Hematopoietic multipotent progenitor cell (in vitro differentiated cells): ENCODE results near the gene DBF4B. TPM values are rescaled to one million over a fixed set of nuclear protein-coding genes. Genes with fewer than 3 reads are reported as not detected.
A peak's percentile ranks its signal among the peaks of the same experiment; 100 is the strongest.

Experiments used
- DNase-seq, 3 donors: peaks; one replicate each; pipeline ENCODE4 v3.0.0-alpha.2; 2011 to 2015; ENCODE audit warnings: low read depth in 2 of 3, low spot score in 2 of 3
- total RNA-seq: library from RNA; depleted of rRNA; stranded (reverse); fragments of >200 nt; gene quantifications from one replicate; pipeline ENCODE4 v1.2.3, GENCODE V29; 2012

Gene DBF4B
- total RNA-seq, 1 donor, result 4.8 TPM

DNA sequence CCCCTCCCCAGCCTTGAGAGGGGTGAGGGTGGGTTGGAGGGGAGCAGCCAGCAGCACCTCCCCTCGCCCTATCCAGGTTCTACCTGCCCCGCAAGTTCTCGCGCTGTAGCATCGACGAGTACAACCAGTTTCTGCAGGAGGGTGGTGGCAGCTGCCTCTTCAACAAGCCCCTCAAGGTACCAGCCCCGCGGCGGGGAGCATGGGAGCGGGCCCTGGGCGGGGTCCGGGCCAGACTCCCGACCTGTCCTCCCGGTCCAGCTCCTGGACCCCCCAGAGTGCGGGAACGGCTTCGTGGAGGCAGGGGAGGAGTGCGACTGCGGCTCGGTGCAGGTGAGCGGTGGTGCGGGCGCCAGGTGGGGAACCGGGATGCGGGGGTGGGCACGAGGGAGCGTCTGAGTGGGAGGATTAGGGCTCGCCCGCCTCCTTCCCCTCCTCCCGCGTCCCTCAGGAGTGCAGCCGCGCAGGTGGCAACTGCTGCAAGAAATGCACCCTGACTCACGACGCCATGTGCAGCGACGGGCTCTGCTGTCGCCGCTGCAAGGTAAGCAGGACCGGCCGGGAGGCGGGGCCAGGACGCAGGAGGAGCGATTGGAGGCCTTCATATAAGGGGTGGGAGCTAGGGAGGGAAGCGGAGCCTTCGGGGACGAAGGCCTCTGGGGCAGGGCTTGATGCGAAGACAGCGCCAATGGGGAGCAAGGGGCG is 66.8 kb downstream of the DBF4B start:
- DNase-seq, result peak in 2 of 3 donors; percentile 97 to 98

DNA sequence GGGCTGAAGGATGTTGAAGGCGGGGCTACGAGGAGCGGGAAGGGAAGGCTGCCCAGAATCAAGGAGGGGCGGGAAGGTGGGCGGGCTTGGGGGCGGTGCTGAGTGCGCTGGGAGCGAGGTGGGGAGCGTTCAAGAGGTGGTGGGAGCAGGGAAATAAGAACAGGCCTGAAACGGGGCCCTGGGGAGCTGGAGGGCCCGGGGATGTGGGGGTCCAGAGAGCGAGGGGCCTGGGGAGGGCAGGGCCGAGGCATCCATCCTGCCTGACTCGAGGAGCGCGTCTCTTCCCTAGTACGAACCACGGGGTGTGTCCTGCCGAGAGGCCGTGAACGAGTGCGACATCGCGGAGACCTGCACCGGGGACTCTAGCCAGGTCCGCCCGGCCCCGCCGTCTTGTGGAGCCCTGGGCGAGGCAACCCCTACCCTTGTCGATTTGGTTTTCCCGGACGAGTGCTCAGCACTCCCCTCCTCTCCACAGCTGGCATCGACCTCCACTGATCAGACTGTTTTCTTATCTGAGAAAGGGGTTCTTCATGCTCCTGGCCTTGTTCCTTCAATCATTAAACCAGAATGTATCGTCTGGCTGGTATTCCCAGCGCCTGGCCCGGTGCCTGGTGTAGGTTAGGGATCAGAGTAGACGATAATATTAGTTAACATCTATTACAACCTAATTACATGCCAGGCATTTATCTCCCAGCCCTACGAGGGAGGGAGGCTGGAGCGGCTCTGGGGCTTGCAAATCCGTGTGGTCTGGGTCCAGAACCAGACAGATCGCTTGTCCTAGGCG is 67.6 kb downstream of the DBF4B start:
- DNase-seq, result peak in 1 of 3 donors; percentile 92

DNA sequence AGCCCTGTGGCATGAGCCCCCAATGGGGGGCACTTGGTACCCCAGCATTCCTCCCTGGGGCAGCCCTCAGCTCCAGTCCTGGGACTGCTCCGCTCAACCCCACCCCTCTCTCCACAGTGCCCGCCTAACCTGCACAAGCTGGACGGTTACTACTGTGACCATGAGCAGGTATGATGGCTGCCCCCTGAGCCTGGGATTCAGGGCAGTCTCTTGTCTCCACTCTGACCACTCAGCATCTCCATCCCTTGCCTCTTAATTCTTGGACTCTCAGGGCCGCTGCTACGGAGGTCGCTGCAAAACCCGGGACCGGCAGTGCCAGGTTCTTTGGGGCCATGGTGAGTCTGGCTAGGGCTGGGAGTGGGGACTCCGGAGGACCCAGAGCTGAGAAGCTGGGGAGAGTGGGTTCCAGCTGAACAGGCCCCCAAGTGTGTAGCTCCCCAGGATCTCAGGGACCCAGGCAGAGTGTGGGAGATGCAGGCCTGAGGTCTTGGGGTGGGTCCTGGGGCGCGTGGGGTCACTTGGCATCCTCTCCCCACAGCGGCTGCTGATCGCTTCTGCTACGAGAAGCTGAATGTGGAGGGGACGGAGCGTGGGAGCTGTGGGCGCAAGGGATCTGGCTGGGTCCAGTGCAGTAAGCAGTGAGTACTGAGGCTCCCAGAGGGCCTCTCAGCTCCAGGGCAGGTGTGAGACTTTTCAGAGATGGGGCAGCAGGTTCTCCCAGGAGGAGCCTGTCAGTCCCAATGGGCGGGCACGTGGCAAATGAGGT is 68.3 kb downstream of the DBF4B start:
- DNase-seq, result no peak

GRCh38 chr17:44777394-44778348 is 69.2 kb downstream of the DBF4B start:
- DNase-seq, result no peak

- DNase-seq, result no peak
Measured at GRCh38 chr17:44778656-44779210, 70.3 kb downstream of the DBF4B start.

GRCh38 chr17:44779211-44780025 is 71.0 kb downstream of the DBF4B start:
- DNase-seq, result peak; percentile 64 to 81 (median 77)

DNA sequence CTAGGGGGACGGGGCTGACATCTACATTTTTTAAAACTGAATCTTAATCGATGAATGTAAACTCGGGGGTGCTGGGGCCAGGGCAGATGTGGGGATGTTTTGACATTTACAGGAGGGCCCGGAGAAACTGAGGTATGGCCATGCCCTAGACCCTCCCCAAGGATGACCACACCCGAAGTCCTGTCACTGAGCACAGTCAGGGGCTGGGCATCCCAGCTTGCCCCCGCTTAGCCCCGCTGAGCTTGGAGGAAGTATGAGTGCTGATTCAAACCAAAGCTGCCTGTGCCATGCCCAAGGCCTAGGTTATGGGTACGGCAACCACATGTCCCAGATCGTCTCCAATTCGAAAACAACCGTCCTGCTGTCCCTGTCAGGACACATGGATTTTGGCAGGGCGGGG is 71.7 kb downstream of the DBF4B start:
- DNase-seq, result no peak

GRCh38 chr17:44780845-44781480 is 72.5 kb downstream of the DBF4B start:
- DNase-seq, result no peak

- DNase-seq, result no peak
Measured at GRCh38 chr17:44781551-44782325, 73.3 kb downstream of the DBF4B start.

DNA sequence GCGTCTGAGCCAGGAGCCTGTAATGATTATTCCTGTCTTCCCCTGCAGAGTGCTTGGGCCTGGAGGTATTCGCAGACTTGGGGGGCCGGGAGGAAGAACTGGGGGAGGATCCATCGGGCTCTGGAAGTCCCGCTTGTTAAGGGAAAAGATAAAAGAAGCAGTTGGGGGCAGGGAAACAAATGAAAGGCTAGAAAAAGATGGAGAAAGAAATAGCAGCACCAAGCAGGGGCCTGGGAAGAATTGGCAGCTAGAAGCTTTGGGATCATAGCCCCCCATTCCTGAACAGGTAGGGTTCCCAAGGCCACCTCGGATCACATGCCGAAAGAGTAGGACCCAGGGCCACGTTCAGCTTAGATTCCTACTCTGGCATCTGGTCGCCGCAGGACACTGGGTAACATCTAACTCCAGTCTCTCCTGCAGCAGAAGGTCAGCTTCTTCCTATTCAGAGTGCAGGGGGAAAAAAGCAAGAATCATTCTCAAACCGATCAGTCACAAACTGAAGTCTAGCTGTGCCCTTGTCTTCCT is 73.9 kb downstream of the DBF4B start:
- no peak for DNase-seq

DNA sequence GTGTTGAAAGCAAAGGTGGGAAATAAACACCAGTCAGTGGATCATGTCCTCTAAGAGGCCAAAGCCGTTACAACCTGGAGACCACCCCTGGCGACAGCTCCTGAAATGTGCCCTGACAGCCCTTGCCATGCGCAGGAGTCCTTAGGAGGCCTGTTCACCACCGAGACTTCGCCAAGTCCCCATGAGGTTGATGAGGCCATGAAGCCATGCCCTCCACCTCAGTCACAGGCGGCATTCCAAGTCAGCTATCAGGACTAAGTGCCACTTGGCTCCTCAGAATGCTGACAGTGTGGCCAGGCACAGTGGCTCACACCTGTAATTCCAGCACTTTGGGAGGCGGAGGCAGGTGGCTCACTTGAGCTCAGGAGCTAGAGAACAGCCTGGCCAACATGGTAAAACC is 77.5 kb downstream of the DBF4B start:
- no peak for DNase-seq

GRCh38 chr17:44786551-44787081 is 78.2 kb downstream of the DBF4B start:
- no peak for DNase-seq

DNA sequence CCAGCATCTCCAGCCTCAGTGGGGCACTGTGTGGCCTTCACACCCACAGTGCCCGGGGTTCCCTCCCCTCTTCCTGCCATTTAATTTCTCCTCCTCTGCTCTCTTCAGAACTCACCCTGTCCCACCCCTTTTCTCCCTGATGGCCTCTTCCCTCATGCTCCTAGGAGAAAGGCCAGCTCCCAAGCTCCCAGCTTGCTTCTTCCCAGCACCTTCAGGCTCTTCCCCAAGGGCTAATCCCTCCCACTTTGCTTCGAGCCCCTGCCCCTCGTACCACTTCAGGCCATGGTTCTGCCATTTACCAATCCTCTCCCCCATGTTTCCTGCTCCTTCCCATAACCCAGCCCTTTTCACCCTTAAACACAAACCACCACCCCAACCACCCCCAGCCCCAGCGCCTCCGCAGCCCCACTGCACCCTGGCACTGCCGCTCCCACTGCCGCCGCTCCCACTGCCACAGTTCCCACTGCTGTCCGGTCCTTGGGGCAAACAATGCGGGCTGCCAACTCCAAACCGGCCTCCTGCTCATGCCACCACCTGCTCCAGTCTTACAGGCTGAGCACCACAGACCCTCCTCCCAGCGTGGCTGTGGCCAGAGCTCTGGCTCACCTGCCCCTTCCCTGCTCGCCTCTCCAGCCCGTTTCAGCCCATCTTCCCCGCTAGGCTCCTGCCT is 78.9 kb downstream of the DBF4B start:
- no peak for DNase-seq

GRCh38 chr17:44788139-44788538 is 79.7 kb downstream of the DBF4B start:
- no peak for DNase-seq

DNA sequence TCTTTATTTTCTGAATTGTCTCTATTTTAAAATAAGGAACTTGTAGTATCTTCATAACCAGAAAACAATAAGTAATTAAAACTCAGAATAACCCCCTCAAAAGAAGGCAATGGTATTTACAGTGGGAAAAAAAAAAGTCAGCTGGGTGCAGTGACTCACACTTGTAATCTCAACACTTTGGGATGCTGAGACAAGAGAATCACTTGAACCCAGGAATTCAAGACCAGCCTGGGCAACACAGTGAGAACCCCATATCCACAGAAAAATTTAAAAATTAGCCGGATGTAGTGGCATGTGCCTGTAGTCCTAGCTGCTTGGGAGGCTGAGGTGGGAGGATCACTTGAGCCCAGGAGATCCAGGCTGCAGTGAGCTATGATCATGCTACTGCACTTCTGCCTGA is 83.8 kb downstream of the DBF4B start:
- DNase-seq, result no peak

DNA sequence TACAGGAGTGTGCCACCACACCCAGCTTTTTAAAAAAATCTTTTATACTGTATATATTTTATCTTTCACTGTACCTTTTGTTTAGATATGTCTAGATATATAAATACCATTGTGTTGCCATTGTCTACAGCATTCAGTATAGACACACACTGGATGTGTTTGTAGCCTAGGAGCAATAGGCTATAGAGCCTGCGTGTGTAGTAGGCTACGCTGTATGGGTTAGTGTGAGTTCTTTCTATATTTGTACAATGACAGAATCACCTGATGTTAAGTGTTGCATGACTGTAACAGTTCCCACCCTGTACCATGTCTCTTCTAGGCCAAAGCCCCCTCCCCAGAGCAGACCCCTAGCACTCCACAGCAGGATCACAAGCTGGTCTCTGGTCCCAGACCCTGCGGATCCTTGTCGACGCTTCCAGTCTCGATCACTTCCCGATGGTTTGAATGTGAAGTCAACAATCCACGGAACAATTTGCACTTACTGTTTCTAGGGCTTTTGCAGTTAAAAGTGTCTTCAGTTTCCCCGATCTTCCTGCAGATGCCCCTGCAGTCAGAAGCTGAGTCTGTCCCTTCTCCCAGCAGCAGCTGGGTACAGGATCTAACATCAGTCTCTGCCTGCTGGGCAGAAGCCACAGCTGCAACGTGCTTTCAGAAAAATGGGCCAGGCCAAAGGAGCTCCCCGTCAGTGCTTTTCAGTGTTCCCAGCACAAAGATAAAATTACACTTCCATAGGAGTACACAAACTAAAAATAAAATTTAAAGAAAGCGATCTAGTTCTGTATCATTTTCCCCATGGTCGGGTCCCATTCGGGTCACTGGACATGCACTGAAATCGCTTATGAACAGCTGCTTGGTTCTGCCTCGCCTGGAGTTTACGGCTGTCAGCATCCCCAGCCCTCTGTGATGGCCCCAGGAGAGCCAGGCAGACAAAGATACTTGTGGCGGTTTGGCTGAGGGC is 85.7 kb downstream of the DBF4B start:
- no peak for DNase-seq
